OCI-LY1 (cell line): Measurements from ENCODE around the gene TMEM151A.

ENCODE experiments used
- EZH2 ChIP-seq: fragments of 200-600 bp; sonication (generic), shearing (Covaris generic); IDR thresholded peaks from 2 replicates; pipeline ENCODE4 v1.8.0; 2017; ENCODE audit warnings: borderline replicate concordance, mixed run types, mild to moderate bottlenecking, antibody characterized with exemption, low read length, moderate library complexity, mixed read lengths
- TF ChIP-seq, protein P1 (sequence below): fragments of 200-600 bp; sonication (generic), shearing (Covaris generic); IDR thresholded peaks from 2 replicates; pipeline ENCODE4 v1.5.1; 2017; ENCODE audit warnings: mild to moderate bottlenecking, antibody characterized with exemption, low read length, moderate library complexity, mixed read lengths

DNA sequence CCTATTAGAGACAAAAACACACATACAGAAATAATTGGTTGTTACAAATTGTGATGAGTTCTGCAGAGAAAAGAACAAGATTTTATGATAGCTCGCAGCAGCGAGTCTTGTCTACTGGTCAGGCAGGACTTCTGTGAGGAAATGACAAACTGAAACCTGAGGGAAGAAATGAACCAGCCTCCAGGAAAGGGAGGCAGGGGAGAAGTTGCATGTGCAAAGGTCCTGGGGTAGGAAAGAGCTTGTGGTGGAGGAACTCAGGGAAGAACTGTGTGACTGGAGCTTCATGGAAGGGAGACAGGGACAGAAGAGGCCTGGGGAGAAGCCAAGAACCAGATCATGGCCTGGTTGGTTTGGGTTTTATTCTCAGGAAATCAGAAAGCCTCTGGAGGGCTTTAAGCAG, 32.5 kb upstream of the TMEM151A start:
- no peak for TF ChIP-seq EZH2
- TF ChIP-seq, protein P1, sequence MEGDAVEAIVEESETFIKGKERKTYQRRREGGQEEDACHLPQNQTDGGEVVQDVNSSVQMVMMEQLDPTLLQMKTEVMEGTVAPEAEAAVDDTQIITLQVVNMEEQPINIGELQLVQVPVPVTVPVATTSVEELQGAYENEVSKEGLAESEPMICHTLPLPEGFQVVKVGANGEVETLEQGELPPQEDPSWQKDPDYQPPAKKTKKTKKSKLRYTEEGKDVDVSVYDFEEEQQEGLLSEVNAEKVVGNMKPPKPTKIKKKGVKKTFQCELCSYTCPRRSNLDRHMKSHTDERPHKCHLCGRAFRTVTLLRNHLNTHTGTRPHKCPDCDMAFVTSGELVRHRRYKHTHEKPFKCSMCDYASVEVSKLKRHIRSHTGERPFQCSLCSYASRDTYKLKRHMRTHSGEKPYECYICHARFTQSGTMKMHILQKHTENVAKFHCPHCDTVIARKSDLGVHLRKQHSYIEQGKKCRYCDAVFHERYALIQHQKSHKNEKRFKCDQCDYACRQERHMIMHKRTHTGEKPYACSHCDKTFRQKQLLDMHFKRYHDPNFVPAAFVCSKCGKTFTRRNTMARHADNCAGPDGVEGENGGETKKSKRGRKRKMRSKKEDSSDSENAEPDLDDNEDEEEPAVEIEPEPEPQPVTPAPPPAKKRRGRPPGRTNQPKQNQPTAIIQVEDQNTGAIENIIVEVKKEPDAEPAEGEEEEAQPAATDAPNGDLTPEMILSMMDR, result no peak
